NCI-H226 (cell line): Measurements from ENCODE around the gene AMHR2.
"Not testable (repeated sequence)": the region's sequence is repeated elsewhere in the genome, so short reads cannot be mapped to it uniquely, and the experiment has no call there.

Experiments
- DNase-seq: peaks from one replicate; pipeline ENCODE4 v3.0.0-alpha.2; 2015

AMHR2 gene

DNA sequence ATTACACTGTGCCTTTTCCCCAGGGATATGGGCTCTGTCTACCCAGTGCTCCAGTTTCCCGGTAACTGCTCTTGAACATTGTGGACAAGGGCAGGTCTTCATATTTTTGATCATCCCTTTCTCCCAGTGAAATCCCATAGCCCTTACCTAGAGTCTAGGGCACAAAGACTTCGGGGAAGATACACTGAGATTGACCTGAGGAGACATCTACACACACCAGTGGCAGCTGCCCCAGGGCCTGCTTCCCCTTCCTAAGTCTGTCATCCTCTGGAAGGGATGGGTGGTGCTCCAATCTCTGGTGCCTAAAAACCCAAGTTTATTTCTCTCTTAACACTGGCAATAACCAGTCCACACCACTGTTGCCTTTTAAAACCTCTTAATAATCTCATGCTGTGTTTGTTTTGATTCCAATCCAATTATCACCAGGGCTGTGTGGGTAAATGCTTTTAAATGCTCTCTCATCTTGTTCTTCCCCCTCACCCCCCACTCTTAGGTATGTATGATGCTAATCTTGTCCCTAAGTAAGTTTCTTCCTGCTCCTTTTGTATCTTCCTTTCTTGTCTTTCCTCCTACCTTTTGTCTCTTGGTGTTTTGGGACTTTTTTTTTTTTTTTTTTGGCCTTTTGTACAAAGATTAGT lies 7.8 kb upstream of the AMHR2 start:
- DNase-seq = not testable (repeated sequence)

DNA sequence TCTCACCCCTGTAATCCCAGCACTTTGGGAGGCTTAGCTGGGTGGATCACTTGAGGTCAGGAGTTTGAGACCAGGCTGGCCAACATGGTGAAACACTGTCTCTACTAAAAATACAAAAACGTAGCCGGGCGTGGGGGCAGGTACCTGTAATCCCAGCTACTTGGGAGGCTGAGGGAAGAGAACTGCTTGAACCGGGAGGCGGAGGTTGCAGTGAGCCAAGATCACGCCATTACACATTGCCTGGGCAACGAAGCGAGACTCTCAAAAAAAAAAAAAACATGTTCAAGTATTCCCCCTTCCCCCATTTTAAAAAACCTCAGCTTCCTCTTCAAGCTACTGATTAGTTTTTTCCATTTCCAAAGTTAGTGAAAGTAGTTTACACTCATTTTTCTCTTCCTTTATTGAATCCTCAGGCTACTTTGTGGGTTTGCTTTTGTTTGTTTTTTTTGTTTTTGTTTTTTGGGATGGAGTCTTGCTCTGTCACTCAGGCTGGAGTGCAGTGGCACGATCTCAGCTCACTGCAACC lies 6.3 kb upstream of the AMHR2 start:
- DNase-seq = not testable (repeated sequence)

DNA sequence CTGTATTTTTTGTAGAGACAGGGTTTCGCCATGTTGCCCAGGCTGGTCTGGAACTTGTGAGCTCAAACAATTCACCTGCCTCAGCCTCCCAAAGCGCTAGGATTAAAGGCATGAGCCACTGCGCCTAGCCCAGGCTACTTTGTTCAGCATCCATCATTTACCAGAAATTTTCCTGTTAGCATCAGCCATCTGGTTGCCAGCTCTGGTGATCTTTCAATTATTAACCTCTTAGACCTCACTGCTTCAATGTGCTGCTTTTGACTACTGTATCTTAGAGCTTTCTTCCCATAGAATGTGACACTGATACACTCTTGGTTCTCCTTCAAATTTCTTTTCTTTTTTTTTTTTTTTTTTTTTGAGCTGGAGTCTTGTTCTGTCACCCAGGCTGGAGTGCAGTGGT lies 5.4 kb upstream of the AMHR2 start:
- no peak for DNase-seq

DNA sequence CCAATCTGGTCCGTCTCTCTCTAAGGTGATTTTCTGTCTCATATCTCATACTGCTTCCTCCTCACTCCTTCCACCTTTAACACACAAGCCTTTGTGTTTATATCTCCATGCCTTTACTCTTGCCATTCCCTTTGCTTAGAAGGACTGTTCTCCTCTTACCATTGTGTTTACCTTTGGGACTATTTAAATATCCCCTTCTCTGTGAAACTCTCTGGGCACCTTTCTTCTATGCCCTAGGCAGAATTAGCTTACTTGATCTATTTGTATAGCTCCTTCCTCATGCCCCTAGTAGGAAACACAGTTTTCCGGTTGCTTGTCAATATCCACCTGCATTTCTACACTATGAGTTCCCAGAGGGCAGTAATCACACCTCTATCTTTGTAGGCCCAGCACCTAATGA lies 3.9 kb upstream of the AMHR2 start:
- DNase-seq = no peak

DNA sequence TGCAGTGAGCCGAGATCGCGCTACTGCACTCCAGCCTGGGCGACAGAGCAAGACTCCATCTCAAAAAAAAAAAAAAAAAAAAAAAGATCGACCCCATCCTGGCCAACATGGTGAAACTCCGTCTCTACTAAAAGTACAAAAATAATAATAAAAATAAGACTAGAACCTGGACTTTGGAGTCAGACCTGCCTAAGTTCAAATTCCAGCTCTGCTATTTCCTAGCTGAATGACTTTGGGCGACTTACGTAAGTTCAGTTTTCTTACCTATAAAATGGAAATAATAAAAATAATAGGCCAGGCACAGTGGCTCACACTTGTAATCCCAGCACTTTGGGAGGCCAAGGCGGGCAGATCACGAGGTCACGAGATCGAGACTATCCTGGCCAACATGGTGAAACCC lies 1.4 kb upstream of the AMHR2 start:
- not testable (repeated sequence) for DNase-seq

DNA sequence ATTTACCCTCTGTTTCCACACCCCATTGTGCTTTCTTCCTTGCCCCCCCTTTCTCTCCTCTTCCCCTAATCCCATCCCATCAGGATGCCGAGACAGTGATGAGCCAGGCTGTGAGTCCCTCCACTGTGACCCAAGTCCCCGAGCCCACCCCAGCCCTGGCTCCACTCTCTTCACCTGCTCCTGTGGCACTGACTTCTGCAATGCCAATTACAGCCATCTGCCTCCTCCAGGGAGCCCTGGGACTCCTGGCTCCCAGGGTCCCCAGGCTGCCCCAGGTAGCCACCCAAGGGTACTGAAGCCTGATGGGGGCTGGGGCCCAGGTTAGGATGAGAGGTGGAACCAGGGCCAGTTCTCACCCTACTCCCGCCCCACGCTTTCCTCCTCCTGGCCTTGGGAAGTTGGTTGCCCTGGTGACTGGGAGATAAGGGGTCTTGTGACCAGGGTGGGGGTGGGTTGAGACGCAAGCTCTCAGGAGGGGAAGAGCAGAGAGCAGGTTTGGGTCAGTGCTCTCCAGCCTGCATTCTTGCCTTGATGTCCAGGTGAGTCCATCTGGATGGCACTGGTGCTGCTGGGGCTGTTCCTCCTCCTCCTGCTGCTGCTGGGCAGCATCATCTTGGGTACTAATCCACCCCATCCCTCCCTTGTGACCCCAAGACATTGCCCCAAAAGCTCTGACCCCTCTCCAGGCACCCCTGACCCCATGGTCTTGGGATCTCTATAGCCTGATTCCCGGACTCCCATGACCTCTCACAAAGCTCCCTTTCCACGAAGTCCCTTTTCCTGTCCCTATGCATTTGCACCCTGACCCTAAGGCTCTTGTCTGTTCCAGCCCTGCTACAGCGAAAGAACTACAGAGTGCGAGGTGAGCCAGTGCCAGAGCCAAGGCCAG lies 1.2 kb downstream of the AMHR2 start:
- DNase-seq = no peak

DNA sequence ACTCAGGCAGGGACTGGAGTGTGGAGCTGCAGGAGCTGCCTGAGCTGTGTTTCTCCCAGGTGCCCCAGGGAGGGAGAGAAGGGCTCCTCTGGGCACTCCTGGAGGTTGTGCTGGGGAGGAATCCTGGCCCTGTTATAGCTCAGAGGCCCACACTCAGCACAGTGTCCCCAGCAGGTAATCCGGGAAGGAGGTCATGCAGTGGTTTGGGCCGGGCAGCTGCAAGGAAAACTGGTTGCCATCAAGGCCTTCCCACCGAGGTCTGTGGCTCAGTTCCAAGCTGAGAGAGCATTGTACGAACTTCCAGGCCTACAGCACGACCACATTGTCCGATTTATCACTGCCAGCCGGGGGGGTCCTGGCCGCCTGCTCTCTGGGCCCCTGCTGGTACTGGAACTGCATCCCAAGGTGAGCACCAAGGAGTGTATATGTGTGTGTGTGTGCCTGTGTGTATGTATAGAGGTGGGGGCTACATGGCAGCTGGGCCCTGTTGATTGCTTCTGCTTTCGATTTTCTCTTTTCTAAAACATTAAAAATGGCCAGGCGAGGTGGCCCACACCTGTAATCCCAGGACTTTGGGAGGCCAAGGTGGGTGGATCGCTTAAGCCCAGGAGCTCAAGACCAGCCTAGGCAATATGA lies 2.0 kb downstream of the AMHR2 start:
- no peak for DNase-seq

DNA sequence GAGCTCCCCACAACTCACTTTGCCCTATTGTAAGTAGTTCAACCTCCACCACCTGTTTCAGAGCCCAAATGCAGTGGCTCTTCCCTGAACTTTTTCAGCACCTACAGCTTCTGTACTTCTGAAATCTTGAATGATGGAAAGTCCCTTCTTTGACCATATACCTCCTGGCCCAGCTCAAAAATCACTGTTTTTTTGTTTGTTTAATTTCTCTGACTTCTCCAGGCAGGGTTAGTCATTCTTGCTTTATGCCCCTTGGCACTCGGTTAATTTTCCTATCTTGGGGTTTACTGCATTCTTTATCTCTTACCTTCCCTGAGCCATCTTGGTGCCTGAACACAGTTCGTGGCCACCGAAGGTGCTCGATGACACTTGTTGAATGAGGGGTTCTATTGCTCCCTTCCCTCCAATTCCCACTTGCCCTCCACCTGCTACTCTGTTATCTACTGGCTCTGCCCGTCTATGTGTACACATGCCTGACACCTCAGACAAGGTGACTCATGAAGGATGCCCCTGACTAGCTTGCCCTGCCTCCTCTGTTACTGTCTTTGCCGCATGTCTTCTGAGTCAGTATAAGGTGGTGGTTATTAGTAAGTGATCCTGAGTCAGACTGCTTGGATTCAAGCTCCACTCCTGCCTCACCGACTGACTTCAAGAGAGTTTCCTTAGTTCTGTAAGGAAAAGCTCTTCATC lies 4.4 kb downstream of the AMHR2 start:
- peak; percentile 98 for DNase-seq

DNA sequence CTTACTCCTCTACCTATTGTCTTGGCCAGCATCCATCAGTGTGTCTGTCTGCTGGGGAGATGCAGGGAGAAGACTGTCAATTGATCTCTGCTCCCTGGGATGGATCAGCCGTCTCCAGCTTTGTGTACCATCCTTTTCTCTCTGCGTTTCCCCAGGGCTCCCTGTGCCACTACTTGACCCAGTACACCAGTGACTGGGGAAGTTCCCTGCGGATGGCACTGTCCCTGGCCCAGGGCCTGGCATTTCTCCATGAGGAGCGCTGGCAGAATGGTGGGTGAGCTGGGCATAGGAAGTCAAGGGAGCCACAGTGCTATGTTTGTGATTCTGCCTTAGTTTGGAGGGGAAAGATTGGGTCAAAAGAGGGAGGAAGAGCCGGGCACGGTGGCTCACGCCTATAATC lies 5.1 kb downstream of the AMHR2 start:
- DNase-seq = no peak

DNA sequence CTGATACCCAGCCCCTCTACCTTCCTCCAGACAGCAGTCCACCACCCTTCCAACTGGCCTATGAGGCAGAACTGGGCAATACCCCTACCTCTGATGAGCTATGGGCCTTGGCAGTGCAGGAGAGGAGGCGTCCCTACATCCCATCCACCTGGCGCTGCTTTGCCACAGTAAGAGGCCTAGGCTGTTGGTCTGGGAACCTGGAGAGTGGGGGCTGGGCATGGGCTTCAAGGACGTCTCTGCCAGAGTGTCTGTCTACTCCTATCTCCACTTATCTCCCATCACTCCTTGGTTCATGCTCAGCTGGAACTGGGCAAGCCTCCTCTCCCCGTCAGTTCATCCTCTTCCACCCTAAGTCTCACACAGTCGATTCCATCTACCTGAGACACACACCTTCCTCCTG lies 6.5 kb downstream of the AMHR2 start:
- DNase-seq = no peak

DNA sequence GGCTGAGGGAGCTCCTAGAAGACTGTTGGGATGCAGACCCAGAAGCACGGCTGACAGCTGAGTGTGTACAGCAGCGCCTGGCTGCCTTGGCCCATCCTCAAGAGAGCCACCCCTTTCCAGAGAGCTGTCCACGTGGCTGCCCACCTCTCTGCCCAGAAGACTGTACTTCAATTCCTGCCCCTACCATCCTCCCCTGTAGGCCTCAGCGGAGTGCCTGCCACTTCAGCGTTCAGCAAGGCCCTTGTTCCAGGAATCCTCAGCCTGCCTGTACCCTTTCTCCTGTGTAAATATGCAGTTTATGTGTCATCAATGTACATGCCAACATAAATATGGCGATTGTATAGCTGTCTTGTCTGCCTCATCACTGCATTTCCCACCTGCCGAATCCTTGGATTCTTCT lies 7.5 kb downstream of the AMHR2 start:
- DNase-seq = no peak

DNA sequence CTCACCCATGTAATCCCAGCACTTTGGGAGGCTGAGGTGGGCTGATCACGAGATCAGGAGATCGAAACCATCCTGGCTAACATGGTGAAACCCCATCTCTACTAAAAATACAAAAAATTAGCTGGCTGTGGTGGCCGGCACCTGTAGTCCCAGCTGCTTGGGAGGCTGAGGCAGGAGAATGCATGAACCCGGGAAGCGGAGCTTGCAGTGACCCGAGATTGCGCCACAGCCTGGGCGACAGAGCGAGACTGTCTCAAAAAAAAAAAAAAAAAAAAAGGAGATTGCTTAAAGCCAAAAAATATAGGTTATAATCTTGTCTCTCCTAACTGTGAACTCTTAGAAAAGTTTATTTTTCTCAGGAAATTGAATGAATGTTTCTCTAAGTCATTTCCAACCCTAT lies 11.7 kb downstream of the AMHR2 start:
- DNase-seq = not testable (repeated sequence)

DNA sequence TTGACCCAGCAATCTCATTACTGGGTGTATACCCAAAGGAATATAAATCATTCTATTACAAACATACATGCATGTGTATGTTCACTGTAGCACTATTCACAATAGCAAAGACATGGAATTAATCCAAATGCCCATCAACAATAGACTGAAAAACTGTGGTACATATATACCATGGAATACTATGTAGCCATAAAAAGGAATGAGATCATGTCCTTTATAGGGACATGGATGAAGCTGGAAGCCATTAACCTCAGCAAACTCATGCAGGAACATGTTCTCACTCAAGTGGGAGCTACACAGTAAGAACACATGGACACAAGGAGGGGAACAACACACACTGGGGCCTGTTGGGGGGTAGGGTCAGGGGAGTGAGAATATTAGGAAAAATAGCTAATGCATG lies 15.9 kb downstream of the AMHR2 start:
- DNase-seq = not testable (repeated sequence)

DNA sequence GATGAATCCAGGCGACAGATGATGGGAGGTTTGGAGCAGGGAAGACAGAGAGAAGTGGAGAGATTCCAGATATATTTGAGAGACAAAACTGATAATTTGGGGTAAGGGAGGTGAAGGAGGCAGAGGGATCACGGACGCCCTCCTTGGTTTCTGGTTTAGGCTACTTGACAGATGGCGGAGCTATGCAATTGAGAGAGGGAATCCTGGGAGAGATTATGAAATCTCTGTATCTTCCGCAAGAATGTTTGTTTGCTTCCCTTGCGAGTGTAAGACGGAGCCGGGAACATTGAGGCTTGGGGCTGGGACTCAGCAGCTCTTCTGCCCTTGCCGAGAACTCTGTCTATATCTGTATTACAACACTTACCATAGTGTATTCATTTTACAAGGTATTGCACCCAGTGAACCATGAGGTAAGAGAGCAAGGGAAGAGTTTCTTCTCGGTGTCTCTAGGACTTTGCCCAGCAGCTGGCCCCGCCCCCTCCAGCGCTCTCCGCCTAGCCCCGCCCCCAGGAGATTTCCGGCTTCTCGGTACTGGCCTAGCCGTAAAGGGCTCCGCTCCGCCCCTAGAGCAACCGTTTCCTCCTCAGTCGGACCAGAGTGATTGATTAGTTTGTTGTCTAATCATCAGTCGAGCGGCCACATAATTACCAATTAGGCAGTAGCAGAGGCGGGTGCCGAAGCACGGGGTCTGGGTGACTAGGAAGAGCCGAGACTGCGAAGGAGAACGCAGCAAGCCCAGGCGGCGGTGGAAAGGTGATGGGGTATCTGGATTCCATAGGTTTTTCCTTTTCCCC lies 17.6 kb downstream of the AMHR2 start, which contains the start of gene PRR13:
TSS of gene PRR13 (plus strand) at position 695 of the 794 bp plus-strand sequence. CDS start 981 bp downstream, outside the sequence.
- peak; percentile 100 for DNase-seq

DNA sequence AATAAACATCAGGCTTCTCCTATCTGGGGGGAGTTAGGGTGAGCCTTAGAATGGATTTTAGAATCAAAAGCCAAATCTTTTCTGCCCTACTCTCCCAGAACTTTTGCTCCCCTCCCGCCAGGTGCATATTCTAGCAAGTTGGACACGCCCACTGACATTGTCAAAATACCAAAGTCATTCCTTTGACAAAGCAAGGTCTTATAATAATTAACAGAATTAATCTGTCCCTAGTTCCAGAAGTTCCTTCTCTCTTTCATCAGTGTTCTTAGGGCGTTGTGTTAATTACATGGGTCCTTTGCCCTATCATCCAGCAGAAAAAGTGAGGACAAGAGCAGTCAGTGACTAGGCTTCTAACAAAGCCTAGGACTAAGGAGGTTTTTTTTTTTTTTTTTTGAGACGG lies 20.3 kb downstream of the AMHR2 start:
- DNase-seq = no peak

DNA sequence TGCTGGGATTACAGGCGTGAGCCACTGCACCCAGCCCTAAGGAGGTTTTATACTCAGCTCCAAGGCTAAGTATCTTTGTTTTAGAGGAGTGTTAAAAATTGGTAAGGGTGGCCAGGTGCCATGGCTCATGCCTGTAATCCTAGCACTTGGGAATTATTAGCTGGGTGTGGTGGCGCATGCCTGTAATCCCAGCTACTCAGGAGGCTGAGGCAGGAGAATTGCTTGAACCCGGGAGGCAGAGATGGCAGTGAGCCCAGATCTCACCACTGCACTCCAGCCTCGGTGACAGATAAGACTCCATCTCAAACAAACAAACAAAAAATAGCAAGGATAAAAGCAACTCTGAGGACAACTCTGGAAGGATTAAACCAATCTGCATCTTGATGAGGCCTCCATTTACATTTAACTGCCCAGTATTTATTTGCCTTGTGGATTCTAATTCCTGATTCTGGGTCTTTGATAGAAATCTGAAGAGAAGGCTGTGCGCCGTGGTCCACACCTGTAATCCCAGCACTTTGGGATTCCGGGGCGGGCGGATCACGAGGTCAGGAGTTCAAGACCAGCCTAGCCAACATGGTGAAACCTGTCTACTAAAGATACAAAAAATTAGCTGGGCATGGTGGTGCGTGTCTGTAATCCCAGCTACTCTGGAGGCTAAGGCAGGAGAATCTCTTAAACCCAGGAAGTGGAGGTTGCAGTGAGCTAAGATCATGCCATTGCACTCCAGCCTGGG lies 21.1 kb downstream of the AMHR2 start:
- DNase-seq = not testable (repeated sequence)

DNA sequence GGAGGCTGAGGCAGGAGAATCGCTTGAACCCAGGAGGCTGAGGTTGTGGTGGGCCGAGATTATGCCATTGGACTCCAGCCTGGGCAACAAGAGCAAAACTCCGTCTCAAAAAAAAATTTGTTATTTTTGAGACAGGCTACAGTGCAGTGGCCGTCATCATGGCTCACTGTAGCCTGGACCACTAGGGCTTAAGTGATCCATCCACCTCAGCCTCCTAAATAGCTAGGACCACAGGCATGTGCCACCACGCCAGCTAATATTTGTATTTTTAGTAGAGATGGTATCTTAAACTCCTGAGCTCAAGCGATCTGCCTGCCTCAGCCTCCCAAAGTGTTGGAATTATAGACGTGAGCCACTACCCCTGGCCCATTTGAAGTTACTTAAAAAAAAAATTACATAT lies 27.3 kb downstream of the AMHR2 start:
- no peak for DNase-seq

DNA sequence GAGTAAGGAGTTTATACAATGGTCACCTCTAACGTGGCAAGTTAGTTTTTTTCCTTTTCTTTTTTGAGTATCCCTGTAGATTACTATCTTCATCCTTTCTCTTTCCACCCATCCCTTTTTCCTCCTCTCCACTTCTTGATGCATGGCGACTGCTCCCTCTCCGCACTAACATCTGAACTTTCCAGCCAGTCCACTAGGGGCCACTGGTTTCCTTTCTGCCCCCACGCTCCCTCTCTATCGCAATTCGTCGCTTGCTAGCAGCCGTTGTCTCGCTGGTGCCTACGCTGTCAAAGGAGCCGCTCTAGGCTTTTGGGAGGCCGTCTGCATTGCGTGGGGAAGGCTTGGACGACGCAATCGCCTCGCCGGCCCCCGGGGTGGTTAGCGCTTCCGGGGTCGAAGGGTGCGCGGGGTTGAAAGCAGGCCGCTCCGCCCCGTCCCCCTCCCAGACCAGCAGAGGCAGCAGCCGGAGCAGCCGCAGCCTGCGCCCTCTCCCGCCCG lies 28.1 kb downstream of the AMHR2 start, which contains the start of gene PCBP2:
TSS of gene PCBP2 (plus strand) at position 442 of the 498 bp plus-strand sequence. CDS start 2,699 bp downstream, outside the sequence.
- DNase-seq = peak; percentile 100

DNA sequence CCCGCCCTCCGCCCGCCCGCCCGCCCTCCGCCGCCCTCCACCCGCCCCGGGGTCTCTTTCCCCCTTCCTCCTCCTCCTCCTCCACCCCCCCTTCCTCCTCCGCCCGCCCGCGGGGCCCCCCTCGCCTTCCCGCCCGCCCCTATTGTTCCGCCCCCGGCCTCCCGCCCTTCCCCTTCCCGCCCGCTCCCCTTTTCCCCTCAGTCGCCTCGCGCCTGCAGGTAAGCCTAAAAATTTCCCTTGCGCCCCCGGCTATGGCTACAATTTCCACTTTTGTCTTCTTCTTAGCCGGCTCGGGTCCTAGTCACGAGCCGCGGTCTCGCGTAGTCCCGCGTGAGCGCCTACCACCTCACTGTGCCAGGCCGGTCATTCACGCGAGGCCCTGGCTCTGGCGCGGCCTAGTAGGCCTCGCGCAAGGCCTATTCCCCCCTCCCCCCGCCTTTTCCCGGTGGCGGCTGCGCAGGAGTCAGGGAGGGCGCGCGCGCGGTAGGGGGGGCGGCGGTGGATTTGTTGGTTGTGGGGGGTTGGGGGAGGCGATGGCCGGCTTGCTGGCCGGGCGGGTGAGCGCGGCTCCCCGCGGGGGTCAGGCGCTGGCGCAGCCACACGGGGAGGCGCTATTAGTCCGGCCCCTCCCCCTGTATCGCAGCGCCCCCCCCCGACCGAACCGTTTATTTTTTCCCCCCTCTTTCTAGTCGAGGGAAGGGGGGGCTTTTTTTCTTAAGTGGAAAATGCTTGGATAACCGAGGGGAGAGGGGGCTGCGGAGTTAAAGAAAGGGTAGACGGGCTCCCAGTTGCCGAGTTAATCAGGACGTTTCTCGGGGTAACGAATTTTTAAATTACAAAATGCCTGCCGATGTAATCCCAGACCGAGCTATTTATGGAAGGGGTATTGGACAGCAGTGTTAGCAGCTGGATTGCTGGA lies 28.8 kb downstream of the AMHR2 start:
- DNase-seq = peak; percentile 88
